Kidney (tissue), 14 donors: ENCODE data around the gene SPATA6. TPM values are rescaled to one million over a fixed set of nuclear protein-coding genes. Genes with fewer than 3 reads are reported as not detected.
"Not testable (repeated sequence)": the region's sequence is repeated elsewhere in the genome, so short reads cannot be mapped to it uniquely, and the experiment has no call there.

ENCODE experiments used
- DNase-seq, 5 donors: peaks; one replicate each; pipeline ENCODE4 v3.0.0-alpha.2; 2013 to 2020
- FAIRE-seq: peaks from 2 replicates; lab custom pipeline; 2012; peaks lifted over from hg19 to GRCh38; lab: Jason Lieb, UNC
- H3K27ac ChIP-seq, 2 donors: one replicate each; pipeline ENCODE4 v1.7.0; 2013; ENCODE audit warnings: low read depth in 2 of 2, low read length in 2 of 2, inconsistent platforms in 1 of 2
- H3K27me3 ChIP-seq: one replicate; pipeline ENCODE4 v1.7.1; 2013; ENCODE audit warnings: low read length, inconsistent platforms; ENCODE audit not compliant: control insufficient read depth, insufficient read depth
- H3K36me3 ChIP-seq, 3 donors: one replicate each; pipeline versions ENCODE4 v1.7.0 to v1.7.1; 2013; ENCODE audit warnings: low read length in 3 of 3, control low read depth in 1 of 3, inconsistent platforms in 1 of 3; ENCODE audit not compliant: insufficient read depth in 3 of 3, control insufficient read depth in 2 of 3
- H3K4me1 ChIP-seq, 3 donors: one replicate each; pipeline versions ENCODE4 v1.7.0 to v1.7.1; 2013; ENCODE audit warnings: low read length in 3 of 3, inconsistent platforms in 1 of 3, low read depth in 1 of 3; ENCODE audit not compliant: control insufficient read depth in 2 of 3, insufficient read depth in 2 of 3
- H3K4me3 ChIP-seq, 3 donors: one replicate each; pipeline versions ENCODE4 v1.7.0 to v1.8.1; 2013; ENCODE audit warnings: low read length in 3 of 3, control low read depth in 1 of 3, inconsistent platforms in 1 of 3
- H3K9ac ChIP-seq, 3 donors: one replicate each; pipeline versions ENCODE4 v1.7.0 to v1.7.1; 2013; ENCODE audit warnings: low read length in 3 of 3, control low read depth in 1 of 3, inconsistent platforms in 1 of 3
- H3K9me3 ChIP-seq, 3 donors: one replicate each; pipeline versions ENCODE4 v1.7.0 to v1.7.1; 2013; ENCODE audit warnings: low read length in 3 of 3, control low read depth in 1 of 3, inconsistent platforms in 1 of 3; ENCODE audit not compliant: control insufficient read depth in 2 of 3, insufficient read depth in 1 of 3
- intact Hi-C: fragments of 100-400 bp; cut with DNase I; formaldehyde crosslinking; loops from one replicate; pipeline ENCODE4 v1.11.1; 2022
- polyA plus RNA-seq: library from polyadenylated mRNA; stranded (reverse); fragments of 350-450 nt; fragmentation: Illumina TruSeq; extraction: RNeasy Lipid Tissue Mini Kit (QIAGEN cat#74804); gene quantifications from one replicate; pipeline ENCODE4 v1.2.3, GENCODE V29; 2014; ENCODE audit warnings: low read depth, low replicate concordance; ENCODE audit not compliant: insufficient read depth
- total RNA-seq: library from RNA; stranded (reverse); fragmentation: NEBNext Ultra II Directional; extraction: Animal tissue kit (Norgen Biotek cat#: 25700); gene quantifications from one replicate; pipeline ENCODE4 v1.2.1, GENCODE V29; 2021
- TF ChIP-seq, protein P1 (sequence below): IDR thresholded peaks from 3 replicates; pipeline ENCODE4 v1.5.1; 2012; ENCODE audit warnings: mild to moderate bottlenecking, moderate library complexity, borderline replicate concordance; ENCODE audit not compliant: insufficient read depth; ENCODE audit errors: extremely low read depth
- donor health status: control.
- donor health status: control.
- donor health status: control.
- donor health status: control.
- donor health status: control.
- donor health status: DM: yes; HTN: yes; CAD: no.
- donor health status: Normal renal cell carcinoma (clear cell type).

Gene SPATA6
- total and polyA plus RNA-seq, 2 donors from 2014 or later, result 5.6 to 32.5 TPM

DNA sequence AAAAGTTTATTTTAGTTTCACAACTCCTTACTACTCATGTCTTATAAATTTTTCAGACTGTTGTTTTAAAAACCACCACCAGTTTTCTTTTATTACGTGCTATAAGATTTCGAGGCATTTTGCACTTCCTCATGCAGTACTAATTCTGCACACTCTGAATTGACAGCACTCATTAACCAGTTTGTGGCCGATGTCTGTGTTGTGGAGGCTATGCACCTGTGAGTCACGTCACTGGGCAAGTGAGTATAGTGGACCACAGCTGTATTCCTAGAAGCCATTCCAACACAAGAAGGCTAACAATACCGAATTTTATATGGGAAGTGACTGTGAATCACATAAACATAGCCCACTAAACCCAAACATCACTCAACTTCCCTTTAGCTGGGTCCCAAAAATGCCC lies 21.0 kb upstream of the SPATA6 start:
- no peak for FAIRE-seq
- intact Hi-C loops, result no loop called here

DNA sequence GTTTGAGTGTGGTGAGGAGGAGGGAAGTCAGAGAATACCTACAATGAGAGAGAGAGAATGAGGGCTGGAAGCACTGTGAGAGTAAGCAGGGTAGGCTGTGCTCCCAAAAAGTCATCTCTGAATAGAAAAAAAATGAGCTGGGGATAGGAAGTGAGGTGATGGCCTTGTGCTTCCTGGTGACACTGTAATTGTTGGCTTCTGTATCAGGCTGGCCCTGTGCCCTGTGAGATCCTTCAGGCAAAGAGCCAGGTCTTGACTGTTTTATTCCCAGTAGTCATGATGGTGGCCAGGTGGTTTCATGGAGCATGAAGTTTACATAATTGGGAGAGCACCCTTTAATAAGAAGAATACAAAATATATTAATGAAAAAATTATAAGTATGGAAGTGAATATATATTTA lies 20.4 kb upstream of the SPATA6 start:
- no peaks in the 10 kb centered on the region for H3K27me3 ChIP-seq
- no peaks in the 10 kb centered on the region for H3K36me3 ChIP-seq
- no peak overlapping the region for H3K27ac ChIP-seq
- H3K4me1 ChIP-seq, result peaks cover 4 to 11% (median 8%) of the 10 kb centered on the region in 3 donors
- H3K9ac ChIP-seq, result no peak overlapping the region
- DNase-seq, result peak in 1 of 5 donors; percentile 21
- intact Hi-C loops, result no loop called here
- TF ChIP-seq, protein P1, sequence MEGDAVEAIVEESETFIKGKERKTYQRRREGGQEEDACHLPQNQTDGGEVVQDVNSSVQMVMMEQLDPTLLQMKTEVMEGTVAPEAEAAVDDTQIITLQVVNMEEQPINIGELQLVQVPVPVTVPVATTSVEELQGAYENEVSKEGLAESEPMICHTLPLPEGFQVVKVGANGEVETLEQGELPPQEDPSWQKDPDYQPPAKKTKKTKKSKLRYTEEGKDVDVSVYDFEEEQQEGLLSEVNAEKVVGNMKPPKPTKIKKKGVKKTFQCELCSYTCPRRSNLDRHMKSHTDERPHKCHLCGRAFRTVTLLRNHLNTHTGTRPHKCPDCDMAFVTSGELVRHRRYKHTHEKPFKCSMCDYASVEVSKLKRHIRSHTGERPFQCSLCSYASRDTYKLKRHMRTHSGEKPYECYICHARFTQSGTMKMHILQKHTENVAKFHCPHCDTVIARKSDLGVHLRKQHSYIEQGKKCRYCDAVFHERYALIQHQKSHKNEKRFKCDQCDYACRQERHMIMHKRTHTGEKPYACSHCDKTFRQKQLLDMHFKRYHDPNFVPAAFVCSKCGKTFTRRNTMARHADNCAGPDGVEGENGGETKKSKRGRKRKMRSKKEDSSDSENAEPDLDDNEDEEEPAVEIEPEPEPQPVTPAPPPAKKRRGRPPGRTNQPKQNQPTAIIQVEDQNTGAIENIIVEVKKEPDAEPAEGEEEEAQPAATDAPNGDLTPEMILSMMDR, result no peak
- no peak for FAIRE-seq
- no peak overlapping the region for H3K4me3 ChIP-seq
- no peaks in the 10 kb centered on the region for H3K9me3 ChIP-seq

More for the DNA sequence above, 21.0 kb upstream of the SPATA6 start:
- no peaks in the 10 kb centered on the region for H3K36me3 ChIP-seq
- no peak overlapping the region for H3K9ac ChIP-seq
- TF ChIP-seq, protein P1, result no peak
- H3K27ac ChIP-seq, result no peak overlapping the region
- H3K4me3 ChIP-seq, result no peak overlapping the region
- H3K4me1 ChIP-seq, result peaks cover 4 to 11% (median 8%) of the 10 kb centered on the region in 3 donors
- H3K27me3 ChIP-seq, result no peaks in the 10 kb centered on the region
- no peak for DNase-seq
- no peaks in the 10 kb centered on the region for H3K9me3 ChIP-seq

DNA sequence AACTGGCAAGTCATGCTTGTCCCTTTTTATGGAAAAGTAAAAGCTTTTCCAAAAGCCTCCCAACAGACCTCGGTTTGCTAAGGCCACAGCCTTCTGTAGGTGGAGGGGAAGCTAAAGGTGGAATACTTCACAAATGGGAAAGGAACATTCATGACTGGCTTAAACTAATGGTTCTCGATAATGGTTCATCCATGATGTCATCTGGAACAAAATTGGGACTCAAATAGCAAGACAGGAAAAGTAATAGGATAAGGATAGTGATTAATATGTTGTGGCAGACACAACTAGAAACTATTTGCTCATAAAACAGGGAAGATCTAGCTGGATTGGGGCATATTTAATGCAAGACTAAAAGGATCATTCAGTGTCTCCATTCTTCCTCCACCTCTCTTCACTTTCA lies 16.7 kb upstream of the SPATA6 start:
- H3K27me3 ChIP-seq, result no peaks in the 10 kb centered on the region
- TF ChIP-seq, protein P1, result no peak
- no peak for DNase-seq
- H3K9ac ChIP-seq, result no peak overlapping the region
- FAIRE-seq, result no peak
- H3K4me1 ChIP-seq, result peaks cover 0 to under 1% (median 0%) of the 10 kb centered on the region in 3 donors
- no peak overlapping the region for H3K4me3 ChIP-seq
- H3K9me3 ChIP-seq, result no peaks in the 10 kb centered on the region
- no peaks in the 10 kb centered on the region for H3K36me3 ChIP-seq
- intact Hi-C loops, result no loop called here
- H3K27ac ChIP-seq, result no peak overlapping the region

DNA sequence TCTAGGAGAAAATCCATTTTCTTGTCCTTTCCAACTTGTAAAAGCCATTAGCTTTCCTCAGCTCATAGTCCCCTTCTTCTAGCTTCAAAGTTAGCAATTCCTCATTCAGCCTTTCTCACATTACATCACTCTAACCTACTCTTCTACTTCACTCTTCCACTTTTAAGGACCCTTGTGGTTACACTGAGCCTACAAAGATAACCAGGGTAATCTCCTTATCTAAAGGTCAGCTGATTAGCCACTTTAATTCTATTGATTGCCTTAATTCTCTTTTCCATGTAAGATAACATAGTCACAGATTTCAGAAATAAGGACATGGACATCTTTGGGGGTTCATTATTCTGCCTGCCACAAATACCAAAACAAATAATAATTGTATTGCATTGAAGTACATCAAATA lies 8.5 kb upstream of the SPATA6 start:
- DNase-seq (no peak), FAIRE-seq (no peak)
- no peak overlapping the region for H3K27ac ChIP-seq
- no peaks in the 10 kb centered on the region for H3K36me3 ChIP-seq
- intact Hi-C loops, result no loop called here
- H3K9ac ChIP-seq, result no peak overlapping the region
- no peaks in the 10 kb centered on the region for H3K27me3 ChIP-seq
- TF ChIP-seq, protein P1, result no peak
- H3K9me3 ChIP-seq, result no peaks in the 10 kb centered on the region
- peaks cover 0 to 2% (median 0%) of the 10 kb centered on the region in 3 donors for H3K4me1 ChIP-seq
- no peak overlapping the region for H3K4me3 ChIP-seq

DNA sequence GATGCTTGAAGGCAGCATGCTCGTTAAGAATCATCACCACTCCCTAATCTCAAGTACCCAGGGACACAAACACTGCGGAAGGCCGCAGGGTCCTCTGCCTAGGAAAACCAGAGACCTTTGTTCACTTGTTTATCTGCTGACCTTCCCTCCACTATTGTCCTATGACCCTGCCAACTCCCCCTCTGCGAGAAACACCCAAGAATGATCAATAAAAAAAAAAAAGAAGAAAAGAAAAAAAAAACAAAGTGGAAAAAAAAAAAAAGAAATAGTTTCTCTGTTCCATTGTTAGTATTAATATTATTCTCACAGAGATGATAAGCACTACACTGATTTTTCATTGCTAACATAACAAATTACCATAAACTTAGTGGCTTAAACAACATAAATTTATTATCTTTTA lies 8.0 kb upstream of the SPATA6 start:
- H3K9me3 ChIP-seq, H3K27me3 ChIP-seq, FAIRE-seq, H3K9ac ChIP-seq, H3K4me1 ChIP-seq, H3K4me3 ChIP-seq, H3K36me3 ChIP-seq, DNase-seq, intact Hi-C loops, H3K27ac ChIP-seq: not testable (repeated sequence)
